DMS53 treated with DMSO at 0.1 percent for 48 hours (cell line): ENCODE measurements around the gene ODAD4.
A peak's percentile ranks its signal among the peaks of the same experiment; 100 is the strongest.
"Not testable (repeated sequence)": the region's sequence is repeated elsewhere in the genome, so short reads cannot be mapped to it uniquely, and the experiment has no call there.

Experiments
- DNase-seq: peaks from one replicate; lab custom pipeline; 2025; ENCODE audit not compliant: unreplicated experiment; lab: John Stamatoyannopoulos, UW

Gene ODAD4

DNA sequence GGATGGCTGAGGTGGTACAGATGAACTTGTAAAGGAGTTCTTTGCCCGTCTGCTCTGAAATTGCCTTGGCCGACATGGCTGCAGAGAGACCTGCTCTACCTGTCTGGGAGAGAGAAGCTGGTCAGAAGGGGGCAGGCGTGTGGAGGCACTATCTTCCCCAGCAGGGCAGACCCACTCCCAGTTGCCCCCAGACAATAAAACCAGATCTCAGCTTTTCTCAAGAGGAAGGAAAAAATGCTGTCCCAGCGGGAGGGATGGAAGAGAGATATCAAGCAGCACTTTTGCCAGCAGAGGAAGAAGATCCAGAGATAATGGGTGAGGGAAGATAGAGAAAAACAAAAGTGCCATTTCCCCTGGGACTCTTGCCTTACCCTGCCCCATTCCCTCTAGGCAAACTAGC lies 16.6 kb upstream of the ODAD4 start:
- no peak for DNase-seq

DNA sequence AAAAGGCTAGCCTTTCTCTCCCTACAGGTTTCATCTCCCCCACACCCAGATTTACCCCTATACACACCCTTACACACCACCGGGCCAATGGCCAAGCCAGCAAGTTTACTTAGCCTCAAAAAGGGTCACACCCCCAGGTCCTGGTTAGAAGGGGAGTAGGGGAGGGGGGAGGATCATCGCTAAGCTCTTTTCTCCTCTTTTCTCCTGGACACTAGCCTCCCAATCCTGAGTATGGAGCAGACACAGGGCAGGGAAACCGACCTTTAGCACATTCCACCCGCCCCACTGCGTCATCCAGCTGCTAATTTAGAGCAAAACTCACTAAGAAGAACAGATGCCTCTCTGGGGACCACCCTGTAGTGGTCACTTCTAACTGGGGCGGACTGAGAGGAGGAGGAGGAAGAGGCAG lies 16.1 kb upstream of the ODAD4 start:
- DNase-seq, result no peak

GRCh38 chr17:41915020-41915419 lies 15.4 kb upstream of the ODAD4 start:
- DNase-seq, result no peak

DNA sequence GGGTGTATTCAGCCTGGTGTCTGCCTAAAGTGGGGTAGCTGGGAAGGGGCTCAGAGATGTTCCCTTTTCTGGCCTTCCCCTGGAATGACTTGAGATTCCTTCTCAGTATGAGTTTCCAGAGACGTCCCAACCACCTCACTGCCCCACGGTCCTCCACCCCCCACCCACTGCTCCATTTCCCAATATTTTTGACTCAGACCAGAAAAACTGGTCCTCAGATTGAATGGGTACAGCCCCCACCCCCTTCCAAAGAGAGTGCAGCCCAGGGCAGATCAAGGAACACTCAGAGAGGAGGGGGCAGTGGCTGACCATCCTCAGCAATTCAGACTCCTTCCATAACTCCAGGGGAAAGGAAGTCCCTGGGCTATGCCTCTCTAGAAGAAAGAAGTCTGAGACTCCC lies 14.9 kb upstream of the ODAD4 start:
- no peak for DNase-seq

GRCh38 chr17:41917192-41917591 lies 13.2 kb upstream of the ODAD4 start:
- DNase-seq, result no peak

DNA sequence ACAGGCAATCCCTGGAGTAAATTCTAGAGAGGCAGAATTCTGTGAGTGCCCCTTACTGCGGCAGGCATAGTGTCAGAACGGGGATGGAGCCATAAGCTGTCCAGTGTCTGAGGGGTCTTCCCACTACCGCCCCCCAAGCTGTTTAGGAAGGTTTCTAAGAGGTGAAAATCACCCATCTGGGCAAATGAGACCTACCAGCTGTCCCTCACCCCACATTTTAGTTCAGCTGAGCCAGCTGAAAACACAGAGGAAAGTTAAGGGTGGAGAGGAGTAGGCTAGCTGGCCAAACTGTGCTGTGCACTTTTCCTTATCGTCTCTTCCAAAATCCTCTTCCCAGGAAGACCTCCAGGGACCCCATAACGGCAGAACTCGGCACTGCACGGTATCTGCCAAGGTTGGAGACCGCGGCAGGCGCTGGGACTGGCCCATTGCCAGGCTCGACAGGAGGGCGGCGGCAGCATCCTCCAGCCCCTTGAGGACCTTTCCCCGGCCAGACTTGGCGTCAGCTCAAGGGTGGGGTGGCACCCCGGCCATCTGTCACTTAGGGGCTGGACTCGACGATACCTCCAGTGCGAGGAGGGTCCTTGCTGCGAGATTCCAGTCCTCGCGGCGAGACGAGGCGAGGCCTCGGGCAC lies 12.6 kb upstream of the ODAD4 start:
- DNase-seq, result no peak

DNA sequence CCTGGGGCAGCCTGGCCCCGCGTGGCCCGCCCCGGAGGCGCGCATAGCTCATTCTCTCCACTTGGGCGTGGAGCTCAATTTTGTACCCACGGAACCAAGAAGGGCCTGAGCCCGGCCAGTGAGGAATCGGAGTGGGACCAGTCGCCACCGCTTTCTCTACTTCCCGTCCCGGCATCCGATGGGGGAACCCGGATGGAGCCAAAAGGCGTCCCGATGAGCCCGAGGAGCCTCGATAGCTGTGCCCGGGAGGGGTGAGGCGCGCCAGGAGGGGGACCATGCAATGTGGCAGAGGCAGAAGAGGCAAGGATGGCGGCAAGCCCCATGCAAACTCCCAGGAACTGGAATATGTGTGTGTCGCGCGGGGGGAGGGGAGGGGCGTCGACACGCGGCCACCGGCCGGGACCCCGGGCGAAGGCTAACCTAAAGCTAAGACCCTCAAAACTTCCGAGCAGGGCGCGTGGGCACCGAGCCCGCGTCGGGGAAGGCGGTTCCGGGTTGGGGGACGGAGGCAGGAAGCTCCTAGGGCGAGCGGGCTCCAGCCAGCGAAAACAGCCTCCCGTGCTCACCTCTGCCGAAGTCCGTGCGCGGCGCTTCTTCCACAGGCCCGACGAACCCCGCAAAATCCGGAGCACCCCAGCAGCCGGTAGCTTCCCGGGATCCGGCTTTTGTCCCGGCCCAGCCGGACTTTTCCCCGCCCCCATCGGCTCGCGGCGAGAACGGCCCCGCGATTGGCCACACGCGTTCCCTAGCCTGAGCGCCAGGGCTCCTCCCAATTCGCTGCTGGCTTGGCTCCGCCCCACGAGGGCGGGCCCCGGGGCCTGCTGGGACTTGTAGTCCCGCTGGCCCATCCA lies 11.9 kb upstream of the ODAD4 start, which contains the start of gene ACLY:
TSS of gene ACLY (minus strand) at position 638 of the 851 bp plus-strand sequence. CDS start 5,078 bp downstream, outside the sequence.
- DNase-seq, result peak; percentile 90

- peak; percentile 61 for DNase-seq
Measured at GRCh38 chr17:41919165-41919817, 11.1 kb upstream of the ODAD4 start.

DNA sequence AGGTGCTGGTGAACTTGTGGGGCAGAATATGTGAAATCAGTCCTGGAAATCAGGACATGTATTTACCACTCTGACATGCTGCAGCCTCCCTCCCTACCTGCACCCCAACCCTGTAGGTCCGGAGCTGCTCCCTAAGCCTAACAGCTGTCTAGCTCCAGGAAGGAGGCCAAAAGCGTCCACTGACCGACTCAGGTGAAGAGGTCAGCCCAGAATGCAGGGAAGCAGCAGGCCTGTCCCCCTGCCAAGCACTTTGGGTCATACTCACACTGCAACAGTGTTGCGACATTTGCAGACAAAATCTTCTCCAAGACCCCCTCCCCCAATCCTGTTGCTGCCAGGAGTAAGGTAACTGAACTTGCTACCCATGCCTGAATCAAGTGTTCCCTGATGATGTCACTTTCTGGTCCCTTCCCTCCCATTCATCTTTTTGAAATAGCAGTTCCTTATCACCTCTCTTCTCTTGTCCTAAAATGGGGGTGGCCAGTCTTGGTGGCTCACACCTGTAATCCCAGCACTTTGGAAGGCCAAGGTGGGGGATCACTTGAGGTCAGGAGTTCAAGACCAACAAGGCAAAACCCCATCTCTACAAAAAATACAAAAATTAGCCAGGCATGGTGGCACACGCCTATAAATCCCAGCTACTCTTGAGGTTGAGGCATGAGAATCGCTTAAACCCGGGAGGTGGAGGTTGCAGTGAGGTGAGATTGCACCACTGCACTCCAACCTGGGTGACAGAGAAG lies 10.4 kb upstream of the ODAD4 start:
- DNase-seq, result no peak

GRCh38 chr17:41920580-41920955 lies 9.8 kb upstream of the ODAD4 start:
- DNase-seq, result no peak

GRCh38 chr17:41925991-41926590 lies 4.3 kb upstream of the ODAD4 start:
- no peak for DNase-seq

- no peak for DNase-seq
Measured at GRCh38 chr17:41928693-41929251, 1.6 kb upstream of the ODAD4 start.

DNA sequence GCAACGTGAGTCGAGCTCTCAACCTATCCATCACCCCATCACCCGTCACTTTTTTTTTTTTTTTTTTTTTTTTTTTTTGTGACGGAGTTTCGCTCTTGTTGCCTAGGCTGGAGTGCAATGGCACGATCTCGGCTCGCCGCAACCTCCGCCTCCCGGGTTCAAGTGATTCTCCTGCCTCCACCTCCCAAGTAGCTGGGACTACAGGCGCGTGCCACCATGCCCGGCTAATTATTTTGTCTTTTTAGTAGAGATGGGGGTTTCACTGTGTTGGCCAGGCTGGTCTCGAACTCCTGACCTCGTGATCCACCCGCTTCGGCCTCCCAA lies 378 bp downstream of the ODAD4 start:
- DNase-seq, result not testable (repeated sequence)

GRCh38 chr17:41931715-41932114 lies 1.3 kb downstream of the ODAD4 start:
- DNase-seq, result not testable (repeated sequence)

DNA sequence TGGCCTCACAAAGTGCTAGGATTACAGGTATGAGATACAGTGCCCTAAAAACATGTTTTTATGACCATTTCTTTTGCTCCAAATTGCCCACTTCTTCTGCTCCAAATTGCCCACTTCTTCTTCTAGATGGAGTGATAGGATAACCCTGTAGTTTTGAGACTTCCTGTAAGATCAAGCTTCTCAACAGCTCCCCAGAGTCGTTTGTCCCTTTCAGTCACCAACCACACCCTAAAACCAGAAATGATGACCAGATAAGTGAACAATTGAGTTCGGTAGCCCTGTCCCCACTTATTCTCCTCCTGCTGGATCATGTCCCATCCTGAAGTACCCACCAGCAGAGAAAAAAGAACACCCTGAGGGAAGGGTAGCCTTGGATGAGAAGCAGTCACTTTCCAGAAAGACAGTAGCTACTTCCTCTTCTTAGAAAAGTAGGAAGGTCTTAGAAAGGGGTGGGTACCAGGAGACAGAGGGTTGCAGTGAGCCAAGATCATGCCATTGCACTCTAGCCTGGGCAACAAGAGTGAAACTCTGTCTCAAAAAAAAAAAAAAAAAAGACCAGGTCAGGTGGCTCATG lies 2.5 kb downstream of the ODAD4 start:
- DNase-seq, result no peak

- no peak for DNase-seq
Measured at GRCh38 chr17:41935641-41936040, 5.2 kb downstream of the ODAD4 start.

DNA sequence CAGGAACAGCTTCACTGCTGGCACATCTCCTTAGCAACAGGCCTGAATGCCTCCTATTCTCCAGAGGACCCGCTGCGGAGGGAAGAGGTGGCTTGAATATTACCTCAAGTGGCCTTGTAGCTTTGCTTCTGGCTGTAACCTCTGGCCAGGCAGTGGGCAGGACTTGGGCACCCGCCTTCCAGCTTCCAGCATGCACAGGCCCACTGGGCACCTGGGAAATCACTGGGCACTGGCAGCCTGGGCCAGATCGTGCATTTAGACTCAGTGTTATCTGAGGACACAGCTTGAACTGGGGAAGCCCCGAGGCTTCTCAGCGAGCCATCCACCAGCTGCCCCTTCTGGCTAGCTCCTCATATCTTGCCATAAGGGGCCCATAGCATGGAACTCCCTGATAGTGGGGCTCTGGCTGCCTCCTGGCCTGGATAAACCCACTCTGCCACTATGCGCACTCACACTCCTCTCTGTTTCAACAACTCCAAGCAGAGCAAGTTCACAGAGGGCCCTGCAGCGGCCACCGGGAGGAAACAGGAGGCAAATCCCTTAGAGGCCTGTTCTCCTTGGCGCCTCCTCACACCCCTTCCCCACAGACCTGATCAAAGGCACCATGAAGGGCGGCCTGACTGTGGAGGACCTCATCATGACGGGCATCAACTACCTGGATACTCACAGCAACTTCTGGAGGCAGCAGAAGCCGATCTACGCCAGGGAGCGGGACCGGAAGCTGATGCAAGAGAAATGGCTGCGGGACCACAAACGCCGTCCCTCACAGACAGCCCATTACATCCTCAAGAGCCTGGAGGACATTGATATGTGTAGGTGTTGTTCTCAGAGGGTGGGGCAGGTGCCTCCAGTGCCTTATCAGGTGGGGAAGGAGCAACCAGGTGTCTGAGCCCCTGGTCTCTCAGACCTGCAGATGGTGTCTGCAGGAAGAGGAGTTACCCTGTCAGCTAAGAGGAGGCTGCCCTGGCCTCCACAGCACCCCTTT lies 7.8 kb downstream of the ODAD4 start:
- DNase-seq, result no peak

GRCh38 chr17:41939044-41939692 lies 8.8 kb downstream of the ODAD4 start:
- DNase-seq, result no peak

DNA sequence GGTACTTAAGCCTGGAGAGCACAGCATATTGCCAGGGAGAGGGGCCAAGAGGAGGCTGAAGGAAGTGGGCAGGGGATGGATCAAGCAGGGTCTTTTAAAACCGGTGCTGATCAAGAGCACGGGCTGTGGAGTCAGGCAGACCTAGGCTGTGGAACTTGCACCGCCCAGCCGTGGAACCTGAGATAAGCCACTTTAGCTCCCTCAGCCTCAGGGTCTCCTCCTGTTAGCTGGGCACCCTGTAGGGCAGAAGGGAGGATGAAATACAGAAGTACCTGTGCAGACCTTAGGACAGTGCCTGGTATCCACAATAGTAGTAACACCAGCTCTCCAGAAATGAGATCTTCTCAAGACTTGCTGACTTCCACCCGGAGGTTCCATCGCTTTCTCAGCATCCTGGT lies 9.3 kb downstream of the ODAD4 start:
- DNase-seq, result no peak
